ENCODE results near the gene TAL1.
A peak's percentile ranks its signal among the peaks of the same experiment; 100 is the strongest.

TAL1 gene

GRCh38 chr1:47188791-47189785 lies 42.9 kb downstream of the TAL1 start:
- Histone ChIP-seq H3K4me2 (ENCODE audit: insufficient read depth, low read length, poor library complexity, severe bottlenecking) (no peak overlapping the region), H2AFZ (ENCODE audit: low read length) (no peak overlapping the region), H3K14ac (ENCODE audit: low read length) (no peak overlapping the region), H3K23ac (ENCODE audit: low read depth, low read length, poor library complexity) (peak overlapping the region; percentile 3), H4K91ac (ENCODE audit: low read depth, low read length, poor library complexity) (no peak overlapping the region), H2BK120ac (ENCODE audit: low read depth, low read length) (no peak overlapping the region), H4K8ac (ENCODE audit: low read depth, low read length) (no peak overlapping the region), H2BK5ac (ENCODE audit: low read length) (no peak overlapping the region), H3K9me3 (replicated peaks in 1 of 2; ENCODE audit: control insufficient read depth in 2 of 2, insufficient read depth in 1 of 2, low read depth in 1 of 2, low read length in 2 of 2) (no peaks in the 10 kb centered on the region), H2BK12ac (ENCODE audit: low read length) (no peak overlapping the region), H3K18ac (ENCODE audit: low read length) (no peak overlapping the region), H3K27me3 (ENCODE audit: control insufficient read depth in 3 of 3, insufficient read depth in 3 of 3, low read depth in 1 of 3, low read length in 3 of 3) (peaks cover 0 to 18% (median 0%) of the 10 kb centered on the region in 3 experiments), H3K9ac (ENCODE audit: low read depth, low read length, poor library complexity) (no peak overlapping the region), H2BK15ac (ENCODE audit: low read length) (no peak overlapping the region), H2AK5ac (ENCODE audit: low read depth, low read length) (peak overlapping the region; percentile 5), H3K4me3 (ENCODE audit: low read length in 2 of 2) (no peak overlapping the region), H3K4me1 (ENCODE audit: control insufficient read depth in 2 of 2, insufficient read depth in 1 of 2, low read depth in 1 of 2, low read length in 2 of 2) (peaks cover 6% of the 10 kb centered on the region in 2 donors), H3K79me1 (ENCODE audit: low read depth, low read length) (no peaks in the 10 kb centered on the region), H3K36me3 (replicated peaks in 1 of 2; ENCODE audit: control insufficient read depth in 2 of 2, insufficient read depth in 2 of 2, low read length in 2 of 2) (no peaks in the 10 kb centered on the region), H3K4ac (ENCODE audit: low read length) (no peak overlapping the region), H3K27ac (replicated peaks; ENCODE audit: low read length) (no peak overlapping the region)
- WGBS, 2 donors (ENCODE audit: extremely low coverage in 2 of 2, insufficient read length in 2 of 2, insufficient replicate concordance in 1 of 2) = no CpG with 5 or more reads among the region's 7 CpGs
- no peak for DNase-seq (ENCODE audit: low spot score)

- Histone ChIP-seq H3K4me3 (ENCODE audit: low read length in 2 of 2) (no peak overlapping the region), H4K8ac (ENCODE audit: low read depth, low read length) (no peak overlapping the region), H3K27ac (replicated peaks; ENCODE audit: low read length) (no peak overlapping the region), H3K27me3 (ENCODE audit: control insufficient read depth in 3 of 3, insufficient read depth in 3 of 3, low read depth in 1 of 3, low read length in 3 of 3) (peaks cover 0 to 18% (median 0%) of the 10 kb centered on the region in 3 experiments), H3K18ac (ENCODE audit: low read length) (no peak overlapping the region), H2AFZ (ENCODE audit: low read length) (no peak overlapping the region), H3K36me3 (replicated peaks in 1 of 2; ENCODE audit: control insufficient read depth in 2 of 2, insufficient read depth in 2 of 2, low read length in 2 of 2) (no peaks in the 10 kb centered on the region), H2BK120ac (ENCODE audit: low read depth, low read length) (no peak overlapping the region), H3K4me1 (ENCODE audit: control insufficient read depth in 2 of 2, insufficient read depth in 1 of 2, low read depth in 1 of 2, low read length in 2 of 2) (peaks cover 3 to 4% of the 10 kb centered on the region in 2 donors), H3K4ac (ENCODE audit: low read length) (no peak overlapping the region), H3K79me1 (ENCODE audit: low read depth, low read length) (no peaks in the 10 kb centered on the region), H2BK5ac (ENCODE audit: low read length) (no peak overlapping the region), H4K91ac (ENCODE audit: low read depth, low read length, poor library complexity) (no peak overlapping the region), H2BK15ac (ENCODE audit: low read length) (no peak overlapping the region), H3K14ac (ENCODE audit: low read length) (no peak overlapping the region), H3K9ac (ENCODE audit: low read depth, low read length, poor library complexity) (no peak overlapping the region), H3K9me3 (replicated peaks in 1 of 2; ENCODE audit: control insufficient read depth in 2 of 2, insufficient read depth in 1 of 2, low read depth in 1 of 2, low read length in 2 of 2) (no peaks in the 10 kb centered on the region), H2AK5ac (ENCODE audit: low read depth, low read length) (no peak overlapping the region), H2BK12ac (ENCODE audit: low read length) (no peak overlapping the region), H3K4me2 (ENCODE audit: insufficient read depth, low read length, poor library complexity, severe bottlenecking) (no peak overlapping the region), H3K23ac (ENCODE audit: low read depth, low read length, poor library complexity) (no peak overlapping the region)
- no CpG with 5 or more reads among the region's 2 CpGs for WGBS, 2 donors (ENCODE audit: extremely low coverage in 2 of 2, insufficient read length in 2 of 2, insufficient replicate concordance in 1 of 2)
- no peak for DNase-seq (ENCODE audit: low spot score)
Measured at GRCh38 chr1:47187926-47188250, 44.1 kb downstream of the TAL1 start.

GRCh38 chr1:47187231-47187925 lies 44.6 kb downstream of the TAL1 start:
- no peak overlapping the region for H3K27ac ChIP-seq (replicated peaks; ENCODE audit: low read length)
- no CpG with 5 or more reads among the region's 12 CpGs for WGBS, 2 donors (ENCODE audit: extremely low coverage in 2 of 2, insufficient read length in 2 of 2, insufficient replicate concordance in 1 of 2)
- no peak overlapping the region for H3K9ac ChIP-seq (ENCODE audit: low read depth, low read length, poor library complexity)
- H3K79me1 ChIP-seq (ENCODE audit: low read depth, low read length) = no peaks in the 10 kb centered on the region
- H3K4ac ChIP-seq (ENCODE audit: low read length) = no peak overlapping the region
- H3K18ac ChIP-seq (ENCODE audit: low read length) = no peak overlapping the region
- no peak overlapping the region for H4K91ac ChIP-seq (ENCODE audit: low read depth, low read length, poor library complexity)
- H3K4me1 ChIP-seq (ENCODE audit: control insufficient read depth in 2 of 2, insufficient read depth in 1 of 2, low read depth in 1 of 2, low read length in 2 of 2) = peaks cover 0 to 1% of the 10 kb centered on the region in 2 donors
- DNase-seq (ENCODE audit: low spot score) = no peak
- no peaks in the 10 kb centered on the region for H3K36me3 ChIP-seq (replicated peaks in 1 of 2; ENCODE audit: control insufficient read depth in 2 of 2, insufficient read depth in 2 of 2, low read length in 2 of 2)
- no peak overlapping the region for H3K4me2 ChIP-seq (ENCODE audit: insufficient read depth, low read length, poor library complexity, severe bottlenecking)
- no peak overlapping the region for H2AK5ac ChIP-seq (ENCODE audit: low read depth, low read length)
- no peak overlapping the region for H3K23ac ChIP-seq (ENCODE audit: low read depth, low read length, poor library complexity)
- no peak overlapping the region for H2BK12ac ChIP-seq (ENCODE audit: low read length)
- H3K4me3 ChIP-seq (ENCODE audit: low read length in 2 of 2) = no peak overlapping the region
- H4K8ac ChIP-seq (ENCODE audit: low read depth, low read length) = no peak overlapping the region
- no peaks in the 10 kb centered on the region for H3K9me3 ChIP-seq (replicated peaks in 1 of 2; ENCODE audit: control insufficient read depth in 2 of 2, insufficient read depth in 1 of 2, low read depth in 1 of 2, low read length in 2 of 2)
- H2AFZ ChIP-seq (ENCODE audit: low read length) = no peak overlapping the region
- peaks cover 0 to 18% (median 0%) of the 10 kb centered on the region in 3 experiments for H3K27me3 ChIP-seq (ENCODE audit: control insufficient read depth in 3 of 3, insufficient read depth in 3 of 3, low read depth in 1 of 3, low read length in 3 of 3)
- no peak overlapping the region for H2BK15ac ChIP-seq (ENCODE audit: low read length)
- no peak overlapping the region for H3K14ac ChIP-seq (ENCODE audit: low read length)
- no peak overlapping the region for H2BK120ac ChIP-seq (ENCODE audit: low read depth, low read length)
- no peak overlapping the region for H2BK5ac ChIP-seq (ENCODE audit: low read length)
